Body of pancreas (tissue), 4 donors: ENCODE data around the gene NECTIN4.

Experiments used
- POLR2A ChIP-seq, 3 donors: fragments of 450-650 bp; IDR thresholded peaks; one replicate each; pipeline ENCODE4 v1.6.1; 2016; ENCODE audit warnings: antibody characterized with exemption in 3 of 3, mild to moderate bottlenecking in 2 of 3
- TF ChIP-seq, protein P1 (sequence below), 7 experiments: fragments of 450-650 bp in 4 of 7; fragments of 200-600 bp in 3 of 7; sonication (generic) in 3 of 7; IDR thresholded peaks; one replicate each; pipeline ENCODE4 v1.5.1; 2016 to 2019; ENCODE audit warnings: antibody characterized with exemption in 7 of 7

DNA sequence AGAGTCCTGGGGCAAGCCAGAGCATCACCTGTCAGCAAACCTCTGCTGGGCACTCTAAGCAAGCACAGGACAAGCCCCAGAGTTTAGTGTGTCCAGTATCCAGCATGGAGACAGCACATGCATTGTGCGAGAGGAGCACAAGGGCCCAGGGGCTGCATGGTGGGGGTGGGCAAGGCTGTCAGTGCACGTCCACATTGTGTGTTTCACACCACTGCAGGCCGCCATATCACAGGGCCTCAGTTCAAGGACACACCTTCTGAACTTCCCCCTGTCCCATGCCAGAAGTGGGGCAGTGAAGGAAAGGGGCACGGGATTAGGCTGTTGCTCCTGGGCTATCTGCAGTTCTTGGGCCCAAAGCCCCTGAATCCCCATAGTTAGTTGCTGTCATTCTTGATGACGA is 49.8 kb downstream of the NECTIN4 start:
- TF ChIP-seq, protein P1, sequence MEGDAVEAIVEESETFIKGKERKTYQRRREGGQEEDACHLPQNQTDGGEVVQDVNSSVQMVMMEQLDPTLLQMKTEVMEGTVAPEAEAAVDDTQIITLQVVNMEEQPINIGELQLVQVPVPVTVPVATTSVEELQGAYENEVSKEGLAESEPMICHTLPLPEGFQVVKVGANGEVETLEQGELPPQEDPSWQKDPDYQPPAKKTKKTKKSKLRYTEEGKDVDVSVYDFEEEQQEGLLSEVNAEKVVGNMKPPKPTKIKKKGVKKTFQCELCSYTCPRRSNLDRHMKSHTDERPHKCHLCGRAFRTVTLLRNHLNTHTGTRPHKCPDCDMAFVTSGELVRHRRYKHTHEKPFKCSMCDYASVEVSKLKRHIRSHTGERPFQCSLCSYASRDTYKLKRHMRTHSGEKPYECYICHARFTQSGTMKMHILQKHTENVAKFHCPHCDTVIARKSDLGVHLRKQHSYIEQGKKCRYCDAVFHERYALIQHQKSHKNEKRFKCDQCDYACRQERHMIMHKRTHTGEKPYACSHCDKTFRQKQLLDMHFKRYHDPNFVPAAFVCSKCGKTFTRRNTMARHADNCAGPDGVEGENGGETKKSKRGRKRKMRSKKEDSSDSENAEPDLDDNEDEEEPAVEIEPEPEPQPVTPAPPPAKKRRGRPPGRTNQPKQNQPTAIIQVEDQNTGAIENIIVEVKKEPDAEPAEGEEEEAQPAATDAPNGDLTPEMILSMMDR (IDR thresholded peaks at IDR 0.05): no peak
- no peak for TF ChIP-seq POLR2A (IDR thresholded peaks at IDR 0.05)
